ENCODE results near the gene PACSIN1.

PACSIN1 gene

DNA sequence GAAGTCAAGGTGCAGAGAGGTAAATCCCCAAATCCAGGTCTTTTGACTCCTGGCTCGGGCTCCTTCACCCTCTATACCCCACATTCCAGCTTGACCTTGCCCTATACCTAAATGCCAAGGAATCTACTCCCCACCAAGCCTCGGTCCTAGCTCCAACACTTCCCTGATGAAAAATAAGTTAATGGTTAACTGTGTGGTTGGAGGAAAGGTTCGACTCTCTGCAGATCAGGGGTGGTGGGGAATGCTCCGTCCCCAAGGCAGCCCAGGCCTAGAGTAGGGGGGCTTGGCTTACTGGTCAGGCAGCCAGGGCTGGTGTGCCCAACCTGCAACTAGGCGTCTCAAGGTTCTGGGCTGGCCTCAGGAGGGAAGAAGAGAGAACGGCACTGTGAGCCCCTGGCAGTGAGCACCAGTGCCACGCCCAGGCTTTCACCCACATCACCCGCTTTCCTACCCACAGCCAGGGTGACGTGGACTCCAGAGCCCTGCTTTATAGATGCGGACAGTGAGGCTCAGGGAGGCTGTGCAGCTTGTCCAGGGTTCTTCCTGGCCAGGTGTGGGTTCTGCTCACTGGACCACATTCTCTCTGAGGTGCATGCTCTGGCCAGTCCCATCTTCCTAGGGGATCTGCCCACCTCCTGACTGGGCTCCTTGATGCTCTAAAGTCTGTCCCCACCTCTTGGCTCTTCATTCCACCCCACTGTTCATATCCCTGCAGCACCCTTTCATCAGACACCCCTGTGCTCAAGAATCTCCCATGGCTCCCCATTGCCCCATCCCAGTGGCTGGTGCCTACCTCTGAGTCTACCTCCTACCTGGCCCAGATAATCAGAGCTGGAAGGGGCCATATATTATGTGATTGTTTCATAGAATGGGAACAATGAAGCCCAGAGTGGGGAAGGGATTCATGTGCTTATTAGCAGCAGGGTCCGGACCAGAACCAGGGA lies 82.1 kb downstream of the PACSIN1 start:
- Histone ChIP-seq H2AFZ (ENCODE audit: low read length) (no peak overlapping the region), H3K36me3 (replicated peaks; ENCODE audit: insufficient read depth, low read length) (no peaks in the 10 kb centered on the region), H3F3A (ENCODE audit: insufficient read depth, low read length) (no peaks in the 10 kb centered on the region), H3K4me3 (ENCODE audit: low read length) (no peak overlapping the region), H3K79me2 (ENCODE audit: low read length) (no peaks in the 10 kb centered on the region), H3K4me1 (ENCODE audit: low read length) (no peaks in the 10 kb centered on the region), H3K27ac (ENCODE audit: low read length) (no peak overlapping the region), H3K9me3 (replicated peaks; ENCODE audit: insufficient read depth, low read length) (no peaks in the 10 kb centered on the region), H3K4me2 (ENCODE audit: low read depth, low read length) (no peak overlapping the region), H3K9ac (ENCODE audit: low read length) (no peak overlapping the region), H3K27me3 (replicated peaks; ENCODE audit: insufficient read depth, low read length) (peaks cover 14% of the 10 kb centered on the region), H3K9me2 (replicated peaks; ENCODE audit: insufficient read depth, low read length) (no peaks in the 10 kb centered on the region), H4K20me1 (ENCODE audit: insufficient read depth, low read length) (no peaks in the 10 kb centered on the region)
- no peak for DNase-seq
- TF ChIP-seq EZH2 (optimal IDR thresholded peaks at IDR 0.05; ENCODE audit: low read depth, low read length) (no peak), EZH2phosphoT487 (IDR thresholded peaks at IDR 0.05; ENCODE audit: low read length) (no peak)
- TF ChIP-seq, protein P1, sequence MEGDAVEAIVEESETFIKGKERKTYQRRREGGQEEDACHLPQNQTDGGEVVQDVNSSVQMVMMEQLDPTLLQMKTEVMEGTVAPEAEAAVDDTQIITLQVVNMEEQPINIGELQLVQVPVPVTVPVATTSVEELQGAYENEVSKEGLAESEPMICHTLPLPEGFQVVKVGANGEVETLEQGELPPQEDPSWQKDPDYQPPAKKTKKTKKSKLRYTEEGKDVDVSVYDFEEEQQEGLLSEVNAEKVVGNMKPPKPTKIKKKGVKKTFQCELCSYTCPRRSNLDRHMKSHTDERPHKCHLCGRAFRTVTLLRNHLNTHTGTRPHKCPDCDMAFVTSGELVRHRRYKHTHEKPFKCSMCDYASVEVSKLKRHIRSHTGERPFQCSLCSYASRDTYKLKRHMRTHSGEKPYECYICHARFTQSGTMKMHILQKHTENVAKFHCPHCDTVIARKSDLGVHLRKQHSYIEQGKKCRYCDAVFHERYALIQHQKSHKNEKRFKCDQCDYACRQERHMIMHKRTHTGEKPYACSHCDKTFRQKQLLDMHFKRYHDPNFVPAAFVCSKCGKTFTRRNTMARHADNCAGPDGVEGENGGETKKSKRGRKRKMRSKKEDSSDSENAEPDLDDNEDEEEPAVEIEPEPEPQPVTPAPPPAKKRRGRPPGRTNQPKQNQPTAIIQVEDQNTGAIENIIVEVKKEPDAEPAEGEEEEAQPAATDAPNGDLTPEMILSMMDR (IDR thresholded peaks at IDR 0.05; ENCODE audit: low read length), result no peak

DNA sequence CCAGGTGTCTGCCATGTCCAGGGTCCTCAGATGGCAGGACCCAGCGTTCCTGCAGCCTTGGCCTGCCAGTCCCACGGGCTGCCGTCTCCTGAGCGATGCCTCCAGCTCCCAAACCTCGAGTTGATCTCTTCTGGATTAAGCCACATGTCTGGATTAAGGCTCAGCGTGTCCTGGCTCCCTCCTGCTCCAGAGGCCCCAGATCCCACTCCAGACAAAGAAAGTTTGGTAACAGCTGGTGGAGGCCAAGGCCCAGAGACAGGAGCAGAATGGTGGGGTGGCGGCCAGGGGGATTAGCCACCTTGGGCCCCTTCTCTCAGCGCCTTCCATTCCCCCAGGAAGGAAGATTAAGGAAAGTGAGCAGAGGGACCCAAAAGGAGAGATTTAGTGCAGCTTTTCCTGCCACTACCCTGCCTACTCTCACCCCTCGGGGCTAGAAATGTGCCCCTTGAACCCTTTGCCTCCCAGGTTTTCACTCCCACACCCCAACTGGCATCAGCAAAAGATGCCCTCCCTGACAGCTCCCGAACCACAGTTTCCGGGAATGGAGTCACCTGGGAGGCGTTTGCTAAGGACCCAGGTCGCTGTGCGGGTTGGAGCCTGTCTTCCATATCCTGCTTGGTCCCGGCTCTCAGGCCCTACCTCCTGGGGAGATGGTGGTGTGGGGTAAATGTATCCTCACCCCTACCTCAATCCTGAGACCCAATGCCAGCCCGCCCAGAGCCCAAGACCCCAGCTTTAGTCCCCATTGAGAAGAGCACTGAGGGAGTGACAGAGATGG lies 83.3 kb downstream of the PACSIN1 start:
- Histone ChIP-seq H3K79me2 (ENCODE audit: low read length) (no peaks in the 10 kb centered on the region), H3K9me3 (replicated peaks; ENCODE audit: insufficient read depth, low read length) (no peaks in the 10 kb centered on the region), H3K4me1 (ENCODE audit: low read length) (no peaks in the 10 kb centered on the region), H2AFZ (ENCODE audit: low read length) (no peak overlapping the region), H3K4me2 (ENCODE audit: low read depth, low read length) (no peak overlapping the region), H3K9ac (ENCODE audit: low read length) (no peak overlapping the region), H3K27me3 (replicated peaks; ENCODE audit: insufficient read depth, low read length) (peaks cover 12% of the 10 kb centered on the region; the same call in 1 of the 2 replicates), H3K36me3 (replicated peaks; ENCODE audit: insufficient read depth, low read length) (no peaks in the 10 kb centered on the region), H3K9me2 (replicated peaks; ENCODE audit: insufficient read depth, low read length) (no peaks in the 10 kb centered on the region), H3F3A (ENCODE audit: insufficient read depth, low read length) (no peaks in the 10 kb centered on the region), H3K27ac (ENCODE audit: low read length) (no peak overlapping the region), H4K20me1 (ENCODE audit: insufficient read depth, low read length) (no peaks in the 10 kb centered on the region), H3K4me3 (ENCODE audit: low read length) (no peak overlapping the region)
- no peak for DNase-seq
- no peak for TF ChIP-seq EZH2phosphoT487 (IDR thresholded peaks at IDR 0.05; ENCODE audit: low read length)
- no peak for TF ChIP-seq EZH2 (optimal IDR thresholded peaks at IDR 0.05; ENCODE audit: low read depth, low read length)
- TF ChIP-seq, protein P1 (IDR thresholded peaks at IDR 0.05; ENCODE audit: low read length), result no peak

DNA sequence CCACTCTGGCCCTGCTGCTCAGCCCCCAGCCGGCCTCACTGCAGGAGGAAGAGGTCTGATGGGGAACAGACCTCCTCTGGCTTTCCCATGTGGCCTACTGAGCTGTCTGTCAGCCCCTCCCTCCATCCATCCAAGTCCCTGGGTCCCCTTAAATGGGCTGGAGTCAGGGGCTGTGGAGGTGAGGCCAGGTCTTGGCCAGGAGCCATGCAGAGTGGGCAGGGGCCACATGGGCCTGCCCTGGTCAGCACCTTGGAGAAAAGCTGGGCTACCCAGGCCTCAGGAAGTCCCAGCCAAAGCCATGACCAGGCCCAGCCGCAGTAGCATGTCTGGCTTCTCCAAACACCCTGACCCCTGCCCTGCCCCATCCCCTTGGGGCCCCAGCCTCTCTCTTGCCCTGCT lies 83.9 kb downstream of the PACSIN1 start:
- H3K9me2 ChIP-seq (replicated peaks; ENCODE audit: insufficient read depth, low read length), result no peaks in the 10 kb centered on the region
- no peak overlapping the region for H3K4me2 ChIP-seq (ENCODE audit: low read depth, low read length)
- H3F3A ChIP-seq (ENCODE audit: insufficient read depth, low read length), result no peaks in the 10 kb centered on the region
- DNase-seq, result no peak
- TF ChIP-seq, protein P1 (IDR thresholded peaks at IDR 0.05; ENCODE audit: low read length), result no peak
- no peak for TF ChIP-seq EZH2 (optimal IDR thresholded peaks at IDR 0.05; ENCODE audit: low read depth, low read length)
- TF ChIP-seq EZH2phosphoT487 (IDR thresholded peaks at IDR 0.05; ENCODE audit: low read length), result no peak
- no peaks in the 10 kb centered on the region for H3K4me1 ChIP-seq (ENCODE audit: low read length)
- H3K9me3 ChIP-seq (replicated peaks; ENCODE audit: insufficient read depth, low read length), result no peaks in the 10 kb centered on the region
- no peak overlapping the region for H3K9ac ChIP-seq (ENCODE audit: low read length)
- no peaks in the 10 kb centered on the region for H4K20me1 ChIP-seq (ENCODE audit: insufficient read depth, low read length)
- no peaks in the 10 kb centered on the region for H3K79me2 ChIP-seq (ENCODE audit: low read length)
- no peak overlapping the region for H2AFZ ChIP-seq (ENCODE audit: low read length)
- H3K36me3 ChIP-seq (replicated peaks; ENCODE audit: insufficient read depth, low read length), result no peaks in the 10 kb centered on the region
- peaks cover 11% of the 10 kb centered on the region; the same call in 1 of the 2 replicates for H3K27me3 ChIP-seq (replicated peaks; ENCODE audit: insufficient read depth, low read length)
- no peak overlapping the region for H3K27ac ChIP-seq (ENCODE audit: low read length)
- no peak overlapping the region for H3K4me3 ChIP-seq (ENCODE audit: low read length)
